Endothelial cell of umbilical vein (primary cell): ENCODE data around the gene HIVEP3.

Source experiments
- CTCF ChIP-seq, 2 donors: IDR thresholded peaks; 1 replicate in 1 of 2; 2 replicates in 1 of 2; pipeline ENCODE4 v1.5.1; 2011; ENCODE audit warnings: low read length in 2 of 2, mild to moderate bottlenecking in 2 of 2, moderate library complexity in 2 of 2, control low read depth in 1 of 2, inconsistent platforms in 1 of 2, low read depth in 1 of 2; ENCODE audit not compliant: insufficient read depth in 1 of 2; ENCODE audit errors: extremely low read depth in 1 of 2
- EZH2 ChIP-seq: IDR thresholded peaks from 2 replicates; pipeline ENCODE4 v1.6.1; 2012; ENCODE audit warnings: borderline replicate concordance, low read depth, mild to moderate bottlenecking, moderate library complexity, low read length, inconsistent platforms; ENCODE audit not compliant: severe bottlenecking
- FOS ChIP-seq: IDR thresholded peaks from 2 replicates; pipeline ENCODE4 v1.6.1; 2011; ENCODE audit warnings: mild to moderate bottlenecking, low read length, moderate library complexity, borderline replicate concordance; ENCODE audit not compliant: insufficient read depth
- MAX ChIP-seq: IDR thresholded peaks from 2 replicates; pipeline ENCODE4 v1.6.1; 2011; ENCODE audit not compliant: insufficient read depth, insufficient read length
- MYC ChIP-seq: IDR thresholded peaks from one replicate; pipeline ENCODE4 v1.6.1; 2011; ENCODE audit warnings: mild to moderate bottlenecking, low read depth, low read length
- POLR2A ChIP-seq: IDR thresholded peaks from 2 replicates; pipeline ENCODE4 v1.6.1; 2012; ENCODE audit warnings: low read depth, mild to moderate bottlenecking, control low read depth, low read length
- POLR2AphosphoS5 ChIP-seq: IDR thresholded peaks from 2 replicates; pipeline ENCODE4 v1.6.1; 2012; ENCODE audit warnings: low read depth, mild to moderate bottlenecking, control low read depth, low read length, moderate library complexity; ENCODE audit not compliant: insufficient read depth

- TF ChIP-seq CTCF (IDR thresholded peaks at IDR 0.05; ENCODE audit: extremely low read depth in 1 of 2, insufficient read depth in 1 of 2, low read depth in 1 of 2, low read length in 2 of 2) (no peak), POLR2A (no peak), POLR2AphosphoS5 (no peak), MYC (no peak), MAX (no peak), EZH2 (no peak), FOS (no peak)
These were observed 409.5 kb downstream of the HIVEP3 start for GRCh38 chr1:41509270-41509671.
